ENCODE data around the gene GABBR2. TPM values are rescaled to one million over a fixed set of nuclear protein-coding genes. Genes with fewer than 3 reads are reported as not detected.

Gene GABBR2
- 0.74 and 1.5 TPM in 2 replicates for total RNA-seq (2014; rRNA removed; shearing (Covaris generic))

DNA sequence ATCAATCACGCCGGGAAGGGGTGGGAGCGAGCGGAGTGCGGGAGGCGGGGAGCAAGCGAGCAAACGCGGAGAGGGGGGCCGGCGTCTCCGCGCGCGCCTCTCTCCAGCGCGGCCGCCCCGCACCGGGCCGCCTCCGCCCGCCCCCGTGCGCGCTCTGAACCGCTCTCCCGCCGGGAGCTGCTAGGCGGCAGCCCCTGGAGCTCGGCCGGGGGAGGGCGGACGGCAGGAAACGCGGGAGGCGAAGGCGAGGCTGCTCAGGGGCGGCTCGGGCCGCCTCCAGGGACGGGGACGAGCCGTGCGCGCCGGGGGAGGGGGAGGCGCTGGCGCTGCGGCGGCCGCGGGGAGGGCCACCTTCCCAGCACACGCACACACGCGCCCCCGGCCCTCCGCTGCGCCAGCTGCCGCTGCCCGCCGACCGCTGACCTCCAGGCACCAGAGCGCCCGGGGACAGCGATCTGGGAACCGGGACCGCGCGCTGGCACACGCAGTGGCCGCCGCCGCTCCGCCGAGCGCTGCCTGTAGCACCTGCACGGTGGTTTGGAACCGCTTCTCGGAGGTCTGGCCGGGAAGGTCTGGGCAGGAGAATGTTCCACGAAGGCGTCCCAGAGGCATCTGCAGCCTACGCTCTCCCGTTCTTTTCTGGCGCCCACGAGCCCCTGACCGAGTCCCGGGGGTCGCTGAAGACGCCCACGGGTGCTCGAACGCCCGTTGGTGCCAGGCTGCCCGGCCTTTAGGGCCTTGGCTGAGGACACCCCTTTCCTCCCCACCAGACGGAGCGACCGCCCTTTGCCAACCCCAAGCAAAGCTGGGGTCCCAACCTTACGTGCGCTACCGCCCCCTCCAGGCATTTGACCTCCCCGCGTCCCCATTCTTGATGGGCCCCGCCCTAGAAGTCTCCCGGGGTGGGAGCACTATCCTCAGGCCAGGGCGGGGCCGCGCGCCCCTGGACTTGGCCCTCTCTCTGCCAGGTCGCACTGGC is at the start of gene GABBR2:
Gene GABBR2 (minus strand): TSS at position 3 of the 979 bp plus-strand sequence. CDS start 198 bp downstream, outside the sequence.
- DNase-seq (ENCODE audit: low read depth): peak; percentile 42

DNA sequence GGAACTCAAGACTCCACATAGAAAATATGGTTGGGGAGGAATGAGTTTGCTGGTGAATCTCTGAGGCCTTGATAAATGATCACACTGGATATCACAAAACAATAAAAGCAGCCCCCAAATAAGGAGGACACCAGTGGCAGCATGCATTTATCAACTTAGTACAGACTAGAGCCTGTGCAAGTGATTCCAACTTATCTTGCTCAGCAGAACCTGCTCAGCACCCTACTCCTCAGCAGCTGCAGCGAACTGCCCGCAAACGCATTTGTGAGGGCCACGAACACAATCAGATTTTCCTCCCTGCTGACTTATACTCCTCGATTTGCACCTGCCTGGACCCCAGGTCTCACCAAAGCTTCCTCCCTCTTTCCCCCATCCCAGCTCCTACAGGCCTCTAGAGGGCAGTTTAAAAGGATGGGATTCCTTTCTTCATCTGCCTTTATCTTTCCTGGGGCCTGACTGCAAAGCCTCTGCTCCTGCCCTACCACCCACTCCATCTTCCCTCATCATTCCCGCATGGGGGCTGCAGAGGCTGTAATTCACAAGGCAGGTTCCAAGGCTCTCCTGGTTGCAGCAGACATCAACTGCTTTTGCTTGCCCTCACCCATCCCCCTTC is 46.4 kb upstream of the GABBR2 start:
- DNase-seq (ENCODE audit: low read depth): no peak

DNA sequence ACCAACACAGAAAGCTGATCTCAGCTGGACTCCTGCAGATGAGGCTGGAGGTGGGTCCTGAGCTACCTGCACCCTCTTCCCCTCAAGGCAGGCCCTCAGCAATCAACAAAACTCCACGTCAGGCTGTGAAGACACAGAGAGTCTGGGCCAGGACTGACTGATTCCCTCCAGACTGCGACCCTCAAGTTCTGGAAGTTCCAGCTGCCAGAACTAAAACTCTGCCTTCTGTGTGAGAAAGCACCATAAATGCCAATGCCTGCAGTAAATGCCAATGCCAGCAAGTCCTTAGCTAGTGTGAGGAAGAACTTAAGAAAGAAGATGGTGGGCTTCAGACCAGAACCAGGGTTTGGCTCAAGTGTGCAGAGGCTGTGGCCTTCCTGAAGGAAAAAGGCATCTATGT is 42.5 kb upstream of the GABBR2 start:
- no peak for DNase-seq (ENCODE audit: low read depth)

DNA sequence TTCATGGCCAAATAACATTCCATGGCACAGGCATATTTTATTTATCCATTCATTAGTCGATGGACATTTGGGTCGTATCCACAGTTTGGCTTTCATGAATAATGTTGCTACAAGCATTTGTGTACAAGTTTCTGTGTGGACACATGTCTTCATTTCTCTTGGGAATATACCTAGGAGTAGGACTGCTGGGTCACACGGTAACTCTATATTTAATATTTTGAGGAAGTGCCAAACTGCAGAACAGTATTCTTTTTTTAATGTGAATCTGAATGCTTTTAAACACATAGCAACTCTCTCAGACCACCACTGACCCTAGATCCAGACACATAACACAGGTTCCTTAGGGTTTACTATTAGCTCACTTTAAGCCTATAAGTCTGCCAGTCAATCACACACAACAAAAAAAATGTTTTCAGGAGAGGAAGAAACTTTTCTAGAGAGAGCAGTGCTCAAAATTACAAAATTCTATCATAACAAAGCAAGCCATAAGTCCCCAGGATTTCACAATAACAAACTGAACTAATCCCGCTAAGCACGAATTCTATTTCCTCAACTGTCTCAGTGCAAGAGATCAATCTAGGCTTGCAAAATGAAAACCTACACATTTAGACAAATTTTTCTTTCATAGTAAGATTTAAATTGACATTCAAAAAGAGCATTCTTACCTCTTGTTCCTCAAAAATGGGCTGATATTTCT is 41.8 kb upstream of the GABBR2 start:
- no peak for DNase-seq (ENCODE audit: low read depth)

DNA sequence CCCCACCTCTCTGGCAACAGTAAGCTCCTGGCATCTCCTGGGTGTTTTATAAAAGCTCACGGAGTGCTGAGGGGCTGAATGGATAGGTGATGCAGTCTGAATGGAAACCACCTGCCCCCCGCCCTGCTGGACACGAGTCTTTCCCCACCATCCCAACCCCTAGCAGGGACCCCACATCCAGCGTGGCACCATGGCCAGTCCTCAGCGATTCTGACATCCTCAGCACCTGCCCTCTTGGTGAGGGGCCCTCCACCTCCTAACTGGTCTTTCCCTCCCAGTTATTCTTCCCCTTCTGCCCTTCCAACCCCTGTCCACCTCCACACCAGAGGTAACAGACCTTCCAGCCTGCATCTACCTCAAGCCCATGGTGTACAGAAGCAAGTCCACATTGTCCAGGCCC is 38.7 kb upstream of the GABBR2 start:
- DNase-seq (ENCODE audit: low read depth): no peak

DNA sequence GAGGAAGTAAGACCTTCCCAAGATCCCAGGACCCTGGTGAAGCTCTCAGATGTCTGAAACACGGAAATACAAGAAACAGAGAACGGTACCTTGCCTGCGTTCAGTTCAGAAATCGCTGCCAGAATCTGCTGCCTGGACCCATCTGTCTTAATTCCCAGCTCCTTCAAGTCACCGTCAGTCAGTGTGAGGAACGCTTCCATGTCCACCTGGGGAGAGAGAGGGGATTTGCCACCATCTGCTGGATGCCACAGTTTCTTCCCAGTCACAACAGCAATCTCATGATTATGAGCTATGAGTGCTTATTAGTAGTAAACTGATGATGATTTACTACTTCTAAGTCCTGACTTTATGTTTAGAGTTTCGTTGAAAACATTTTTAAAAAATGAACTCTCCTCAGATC is 36.7 kb upstream of the GABBR2 start:
- DNase-seq (ENCODE audit: low read depth): no peak

DNA sequence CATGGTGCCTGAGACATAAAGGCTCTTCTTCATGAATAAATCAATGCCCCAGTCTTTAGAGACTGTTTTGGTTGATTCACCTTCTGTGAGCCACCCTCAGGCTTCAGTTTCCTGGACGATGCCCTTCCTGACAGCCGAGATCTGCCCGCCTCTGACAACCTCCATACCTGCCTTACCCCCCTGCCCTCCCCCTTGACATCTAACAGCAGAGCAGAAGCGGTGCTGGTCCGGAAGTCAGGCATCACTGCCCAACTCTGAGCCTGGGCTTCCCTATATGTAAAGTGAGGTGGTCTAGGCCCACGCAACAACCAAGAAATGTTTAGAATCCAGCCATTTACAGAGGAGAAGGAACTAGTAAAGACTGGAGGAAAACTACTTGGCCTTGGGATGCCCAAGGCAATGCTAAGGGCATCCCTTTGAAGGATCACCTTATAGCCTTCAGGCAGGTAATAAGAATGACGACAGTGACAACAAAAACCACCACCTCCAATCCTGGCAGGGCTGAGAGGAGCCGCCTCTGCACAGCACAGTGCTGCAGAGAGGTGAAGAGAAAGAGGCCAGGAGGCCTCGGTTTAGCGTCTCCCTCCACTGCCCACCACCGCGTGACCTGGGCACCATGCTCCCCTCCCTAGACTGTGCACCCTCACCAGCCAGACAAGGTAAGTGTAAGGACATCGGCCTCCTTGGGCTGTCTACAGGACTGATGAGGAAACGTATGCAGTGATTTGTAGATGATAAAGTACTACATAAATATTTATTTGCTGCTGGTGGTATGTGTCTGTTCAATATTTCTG is 35.3 kb upstream of the GABBR2 start:
- DNase-seq (ENCODE audit: low read depth): no peak

DNA sequence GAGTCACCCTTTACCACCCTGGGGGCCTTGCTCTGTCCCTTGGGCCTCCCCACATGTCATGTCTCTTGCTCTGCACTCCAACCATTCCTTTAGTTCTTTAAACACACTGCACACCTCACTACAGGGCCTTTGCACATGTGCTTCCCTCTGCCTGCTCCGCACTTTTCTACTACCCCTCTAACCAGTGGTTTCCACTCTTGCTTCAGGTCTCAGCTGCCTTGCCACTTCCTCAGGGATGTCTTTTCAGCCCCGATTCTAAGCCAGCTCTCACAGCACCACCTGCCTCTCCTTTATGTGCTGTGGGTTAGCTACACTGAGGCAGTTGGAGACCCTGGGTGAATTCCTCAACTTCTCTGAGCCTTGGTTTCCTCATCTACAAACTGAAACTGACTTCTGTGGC is 34.6 kb upstream of the GABBR2 start:
- DNase-seq (ENCODE audit: low read depth): no peak

DNA sequence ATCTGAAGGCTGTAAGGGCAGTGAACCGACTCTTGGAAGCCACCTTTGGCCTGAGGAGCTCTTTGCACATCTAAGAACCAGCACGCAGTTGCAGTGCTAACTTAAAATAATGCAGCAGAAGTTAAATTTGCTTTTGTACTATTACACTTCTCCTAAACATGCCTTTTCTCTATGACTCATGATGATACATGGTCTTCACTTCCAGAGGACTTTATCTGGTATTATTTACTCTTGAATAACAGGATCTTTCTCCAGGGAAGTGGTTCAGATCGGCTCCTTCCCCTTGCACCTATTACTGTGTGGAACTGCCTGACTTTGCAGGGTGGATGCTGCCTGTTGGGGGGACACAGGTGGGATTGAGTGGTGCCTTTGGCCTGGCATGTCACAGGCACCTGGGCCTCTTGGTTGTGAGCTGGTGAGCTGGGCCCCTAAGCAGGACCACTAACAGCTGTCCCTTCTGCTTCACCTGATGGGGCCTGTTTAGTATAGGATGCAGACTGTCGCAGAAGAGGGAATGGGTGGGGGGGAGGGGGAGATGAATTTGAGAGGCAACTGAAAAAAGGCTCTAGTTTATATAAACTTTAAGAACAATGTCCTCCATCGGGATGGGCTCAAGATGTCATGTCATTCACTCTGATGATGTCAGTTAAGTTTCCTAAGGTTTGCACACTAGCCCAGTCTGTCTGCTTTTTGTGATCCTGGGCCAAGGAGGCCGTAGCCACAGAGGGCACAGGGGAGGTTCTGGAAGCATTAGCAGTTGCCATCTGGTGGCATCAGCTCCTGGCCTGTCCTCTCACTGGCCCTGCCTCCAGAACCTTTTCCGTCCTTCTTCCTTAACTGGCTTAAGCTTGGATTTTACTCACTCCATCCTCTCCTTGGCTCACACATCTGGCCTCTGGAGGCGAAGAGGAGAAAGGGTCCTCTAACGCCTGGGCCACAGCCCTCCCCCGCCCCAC is 33.9 kb upstream of the GABBR2 start:
- no peak for DNase-seq (ENCODE audit: low read depth)

DNA sequence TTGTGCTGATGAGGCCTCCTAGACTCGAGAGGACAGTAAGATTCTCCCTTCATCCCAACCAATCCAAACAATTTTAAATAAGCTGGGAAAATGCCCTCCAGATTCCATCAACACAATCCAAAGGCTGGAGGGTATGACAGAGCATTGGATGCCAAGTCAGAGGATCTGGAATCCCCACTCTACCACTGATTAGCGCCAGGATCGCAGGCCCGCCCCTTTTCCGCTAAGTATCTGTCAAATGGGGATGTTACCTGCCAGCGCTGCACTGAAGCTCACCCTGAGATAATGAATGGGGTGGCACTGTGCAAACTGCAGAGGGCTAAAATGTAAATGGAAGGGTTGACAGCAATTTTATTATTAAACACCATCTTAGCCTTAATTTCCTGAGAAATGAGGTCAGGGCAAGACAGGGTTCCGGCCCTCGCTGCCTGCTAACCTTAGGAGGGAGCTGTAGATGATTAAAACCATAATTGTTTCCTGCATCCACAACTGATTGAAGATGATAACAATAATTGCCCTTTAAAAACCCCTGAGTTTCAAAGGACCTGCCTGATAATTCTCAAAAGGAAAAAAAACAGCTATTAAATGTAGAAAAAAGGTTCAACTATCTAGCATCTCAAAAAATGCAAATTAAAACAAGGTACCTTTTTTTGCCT is 31.6 kb upstream of the GABBR2 start:
- DNase-seq (ENCODE audit: low read depth): no peak

DNA sequence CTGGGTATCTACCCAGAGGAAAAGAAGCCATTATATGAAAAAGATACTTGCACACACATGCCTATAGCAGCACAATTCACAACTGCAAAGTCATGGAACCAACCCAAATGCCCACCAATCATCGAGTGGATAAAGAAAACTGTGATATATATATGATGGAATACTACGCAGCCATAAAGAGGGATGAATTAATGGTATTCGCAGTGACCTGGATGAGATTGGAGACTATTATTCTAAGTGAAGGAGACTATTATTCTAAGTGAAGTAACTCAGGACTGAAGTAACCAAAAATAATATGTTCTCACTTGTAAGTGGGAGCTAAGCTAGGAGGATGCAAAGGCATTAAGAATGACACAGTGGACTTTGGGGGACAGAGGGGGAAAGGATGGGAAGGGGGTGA is 30.0 kb upstream of the GABBR2 start:
- DNase-seq (ENCODE audit: low read depth): no peak

DNA sequence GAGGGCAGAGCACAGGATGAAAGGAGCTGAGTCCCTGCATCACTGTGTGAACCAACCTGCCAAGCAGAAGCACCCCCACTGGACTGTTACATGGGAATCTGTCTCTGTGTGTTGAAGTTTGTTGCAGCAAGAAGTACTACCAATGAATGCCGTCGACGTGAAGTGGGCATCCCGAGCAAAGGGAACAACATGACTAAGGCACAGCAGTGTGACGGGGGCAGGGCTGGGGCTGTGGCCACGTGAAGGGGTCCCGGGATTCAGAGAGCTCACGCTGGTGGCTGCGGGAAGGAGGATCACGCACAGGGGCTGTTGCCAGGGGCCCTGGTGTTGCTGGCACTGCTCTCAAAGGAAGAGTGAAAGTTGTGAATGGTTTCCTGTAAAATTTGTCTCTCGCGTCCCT is 27.5 kb upstream of the GABBR2 start:
- DNase-seq (ENCODE audit: low read depth): no peak

DNA sequence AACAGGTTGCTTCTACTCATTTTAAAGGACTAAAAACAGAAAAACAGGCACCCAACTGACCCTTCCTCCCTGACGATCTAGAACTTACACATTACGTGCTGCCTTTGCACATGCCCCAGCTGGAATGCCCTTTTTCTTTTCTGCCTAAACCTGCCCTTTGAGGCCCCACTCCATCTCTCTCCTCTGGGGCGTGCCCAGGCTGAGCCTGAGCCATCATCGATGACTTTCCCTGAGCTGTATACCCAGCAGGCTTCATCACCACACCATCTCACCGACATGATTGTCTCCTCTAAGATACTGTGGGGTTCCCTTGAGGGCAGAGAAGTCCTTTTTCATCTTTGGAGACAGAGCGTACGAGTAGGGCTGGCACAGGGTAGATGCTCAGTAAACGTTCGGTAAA is 24.1 kb upstream of the GABBR2 start:
- DNase-seq (ENCODE audit: low read depth): no peak

DNA sequence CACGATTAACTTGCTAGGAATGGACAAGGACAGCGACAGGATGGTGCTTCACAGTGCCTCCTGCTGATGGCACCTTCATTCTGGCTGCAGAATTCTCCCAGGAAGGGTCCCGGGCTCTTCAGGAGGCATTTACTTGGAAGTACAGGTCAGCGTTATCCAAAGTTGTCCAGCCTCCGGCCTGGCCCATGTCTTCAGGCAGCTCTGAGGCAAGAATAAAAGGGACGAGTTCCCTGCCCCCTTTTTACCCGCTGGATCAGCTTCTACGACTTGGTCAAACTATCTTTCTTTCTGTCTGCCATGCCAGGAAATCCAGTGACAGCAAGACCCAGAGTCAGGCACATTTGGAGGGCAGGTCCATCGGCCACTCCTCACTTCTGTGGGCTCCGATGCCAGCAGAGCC is 23.4 kb upstream of the GABBR2 start:
- no peak for DNase-seq (ENCODE audit: low read depth)

DNA sequence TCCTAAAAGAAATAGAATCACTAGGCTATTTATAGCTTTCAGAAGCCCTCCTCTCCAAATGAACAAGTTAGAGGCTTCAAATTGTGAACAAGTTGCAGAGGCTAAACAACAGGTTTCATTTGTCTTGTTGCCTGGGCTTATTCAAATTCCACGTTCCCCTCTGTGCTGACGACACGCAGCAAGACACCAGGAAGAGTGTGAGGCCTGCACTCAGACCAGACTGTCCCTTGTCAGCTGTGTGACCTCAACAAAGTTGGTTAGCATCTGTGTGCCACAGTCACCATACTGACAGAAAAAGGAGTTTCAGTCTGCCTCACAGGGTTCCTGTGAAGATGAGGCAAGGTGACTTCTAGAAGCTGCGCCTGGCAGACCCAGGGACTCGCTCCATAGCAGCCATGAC is 22.1 kb upstream of the GABBR2 start:
- no peak for DNase-seq (ENCODE audit: low read depth)

DNA sequence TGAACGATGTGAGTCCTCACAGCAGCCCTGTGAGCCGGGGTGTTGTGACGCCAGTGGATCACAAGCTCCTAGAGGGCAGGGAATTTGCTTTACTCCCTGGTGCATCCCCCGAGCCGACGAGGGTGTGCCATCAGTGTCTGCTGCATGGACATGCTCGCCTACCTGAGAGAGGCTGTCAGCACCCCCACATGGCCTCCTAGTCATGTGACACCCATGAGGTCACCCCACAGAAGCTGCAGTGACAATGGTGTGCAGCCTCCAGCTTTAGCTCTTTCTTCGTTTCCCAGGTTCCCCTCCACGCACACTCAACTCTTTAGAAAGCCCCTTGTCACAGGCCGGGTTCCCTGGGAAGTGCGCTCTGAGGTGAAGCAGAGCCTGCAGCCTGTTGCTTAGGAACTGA is 19.8 kb upstream of the GABBR2 start:
- DNase-seq (ENCODE audit: low read depth): no peak

DNA sequence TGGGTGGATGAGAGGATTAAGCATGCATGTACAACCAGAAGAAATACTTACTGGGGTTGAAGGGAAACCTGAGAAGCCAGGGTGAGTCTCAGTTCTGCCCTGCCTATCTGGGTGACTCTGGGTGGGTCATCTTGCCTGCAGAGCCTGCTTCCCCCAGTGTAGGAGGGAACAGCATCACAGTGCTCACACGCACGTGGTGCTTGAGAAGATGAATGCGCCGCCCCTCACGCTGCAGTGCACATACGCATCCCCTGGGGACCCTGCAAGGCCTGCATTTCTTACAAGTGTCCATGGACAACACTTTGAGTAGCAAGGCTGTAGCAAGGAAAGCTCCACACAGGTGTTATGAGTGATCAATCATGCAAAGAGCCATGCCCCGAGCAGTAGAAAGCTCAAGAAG is 18.7 kb upstream of the GABBR2 start:
- no peak for DNase-seq (ENCODE audit: low read depth)

DNA sequence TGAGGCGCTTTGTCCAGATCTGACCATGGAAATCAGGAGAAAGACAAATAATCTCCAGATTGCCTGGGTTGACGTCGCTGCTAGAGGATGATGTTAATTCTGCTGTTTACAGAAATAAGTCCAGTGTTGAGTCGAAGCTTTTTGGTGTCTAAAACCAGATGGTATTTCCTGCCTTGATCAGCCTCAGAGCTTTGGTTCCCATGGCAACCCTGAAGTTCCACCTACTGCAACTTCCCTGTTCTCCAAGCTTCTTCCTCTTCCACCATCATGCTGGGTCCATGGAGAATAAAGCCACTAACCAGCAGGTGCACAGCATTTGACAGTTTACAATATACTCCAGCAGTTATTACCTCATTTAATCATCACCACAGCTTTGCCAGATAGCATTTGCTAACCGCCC is 18.0 kb upstream of the GABBR2 start:
- DNase-seq (ENCODE audit: low read depth): no peak

DNA sequence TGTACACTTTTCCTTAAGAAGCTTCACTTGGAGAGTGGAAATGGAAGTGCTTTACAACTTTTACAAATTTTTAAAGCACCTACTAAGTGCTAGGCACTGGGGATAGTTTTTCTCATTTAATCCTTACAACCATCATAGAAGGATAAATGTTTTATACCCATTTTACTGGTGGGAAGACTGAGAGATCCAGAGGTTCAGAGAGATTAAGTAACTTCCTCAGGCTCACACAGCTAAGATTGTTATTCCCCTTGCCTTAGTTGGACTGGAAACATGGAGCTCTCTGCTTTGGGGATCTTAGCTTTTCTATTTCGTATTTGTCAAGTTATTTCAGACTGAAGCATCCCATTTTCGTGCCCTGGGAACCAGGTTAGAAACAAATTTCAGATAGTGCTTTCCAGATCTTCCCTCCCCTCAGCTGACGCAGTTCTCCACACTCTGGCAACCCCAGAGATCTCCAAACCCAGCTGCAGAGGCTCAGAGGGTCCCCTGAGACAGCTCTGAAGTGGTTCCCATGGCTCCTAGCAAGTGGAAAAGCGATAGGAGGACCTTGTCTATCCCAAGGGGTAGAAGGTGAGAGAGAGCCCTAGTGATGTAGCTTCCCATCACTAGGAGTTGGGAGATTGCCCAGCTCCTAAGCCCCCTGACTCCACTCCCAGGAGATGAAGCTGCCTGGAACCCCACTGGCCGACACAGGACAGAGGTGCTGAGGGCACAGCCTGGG is 16.2 kb upstream of the GABBR2 start:
- no peak for DNase-seq (ENCODE audit: low read depth)

Measured in Daoy (cell line).